Measurements from ENCODE around the gene WDHD1.
"Not testable (repeated sequence)": the region's sequence is repeated elsewhere in the genome, so short reads cannot be mapped to it uniquely, and the experiment has no call there.

The WDHD1 gene

GRCh38 chr14:54908973-54909372 lies 117.9 kb downstream of the WDHD1 start:
- not testable (repeated sequence) for DNase-seq (ENCODE audit: low read depth in 1 of 2, low spot score in 1 of 2)

GRCh38 chr14:54908190-54908589 lies 118.7 kb downstream of the WDHD1 start:
- no peak for DNase-seq (ENCODE audit: low read depth in 1 of 2, low spot score in 1 of 2)

GRCh38 chr14:54906075-54906474 lies 120.8 kb downstream of the WDHD1 start:
- no peak for DNase-seq (ENCODE audit: low read depth in 1 of 2, low spot score in 1 of 2)

- DNase-seq (ENCODE audit: low read depth in 1 of 2, low spot score in 1 of 2), result peak; percentile 52 to 53
These were observed 124.1 kb downstream of the WDHD1 start, which contains the start of gene GCH1 for GRCh38 chr14:54902521-54903420. Gene GCH1 (minus strand): TSS chr14:54902826. CDS start chr14:54902663, 163 bp downstream.

GRCh38 chr14:54902143-54902520 lies 124.8 kb downstream of the WDHD1 start:
- peak; percentile 57 to 69 for DNase-seq (ENCODE audit: low read depth in 1 of 2, low spot score in 1 of 2)

GRCh38 chr14:54901380-54902142 lies 125.3 kb downstream of the WDHD1 start:
- DNase-seq (ENCODE audit: low read depth in 1 of 2, low spot score in 1 of 2), result no peak

- DNase-seq (ENCODE audit: low read depth in 1 of 2, low spot score in 1 of 2), result no peak
These were observed 127.3 kb downstream of the WDHD1 start for GRCh38 chr14:54899573-54899972.

GRCh38 chr14:54897809-54898555 lies 128.9 kb downstream of the WDHD1 start:
- not testable (repeated sequence) for DNase-seq (ENCODE audit: low read depth in 1 of 2, low spot score in 1 of 2)

GRCh38 chr14:54895683-54896082 lies 131.2 kb downstream of the WDHD1 start:
- DNase-seq (ENCODE audit: low read depth in 1 of 2, low spot score in 1 of 2), result no peak

GRCh38 chr14:54894995-54895394 lies 131.9 kb downstream of the WDHD1 start:
- no peak for DNase-seq (ENCODE audit: low read depth in 1 of 2, low spot score in 1 of 2)

GRCh38 chr14:54893151-54893760 lies 133.6 kb downstream of the WDHD1 start:
- DNase-seq (ENCODE audit: low read depth in 1 of 2, low spot score in 1 of 2), result peak in 1 of 2 donors; percentile 30

- no peak for DNase-seq (ENCODE audit: low read depth in 1 of 2, low spot score in 1 of 2)
These were observed 135.2 kb downstream of the WDHD1 start for GRCh38 chr14:54891471-54892245.

- no peak for DNase-seq (ENCODE audit: low read depth in 1 of 2, low spot score in 1 of 2)
These were observed 136.1 kb downstream of the WDHD1 start for GRCh38 chr14:54890788-54891187.

GRCh38 chr14:54889919-54890318 lies 137.0 kb downstream of the WDHD1 start:
- DNase-seq (ENCODE audit: low read depth in 1 of 2, low spot score in 1 of 2), result no peak
